Smooth muscle cell (in vitro differentiated cells): ENCODE results near the gene SCUBE1. TPM values are rescaled to one million over a fixed set of nuclear protein-coding genes. Genes with fewer than 3 reads are reported as not detected.

Experiments
- DNase-seq: peaks from one replicate; lab custom pipeline; 2025; ENCODE audit not compliant: unreplicated experiment; lab: John Stamatoyannopoulos, UW
- H2AFZ ChIP-seq: fragments of 200-600 bp; sonication (generic); 2 replicates; pipeline ENCODE4 v1.6.0; 2016; ENCODE audit warnings: antibody characterized with exemption, low read depth, mild to moderate bottlenecking
- H3F3A ChIP-seq: fragments of 200-600 bp; sonication (generic); 2 replicates; pipeline ENCODE4 v1.6.0; 2017; ENCODE audit warnings: antibody characterized with exemption, low read depth
- H3K27ac ChIP-seq: fragments of 200-600 bp; sonication (generic); 2 replicates; pipeline ENCODE4 v1.5.1; 2016; ENCODE audit warnings: low read depth, mild to moderate bottlenecking
- H3K27me3 ChIP-seq: fragments of 200-600 bp; sonication (generic); 2 replicates; pipeline ENCODE4 v1.6.1; 2016; ENCODE audit warnings: low read depth, mild to moderate bottlenecking
- H3K36me3 ChIP-seq: fragments of 200-600 bp; sonication (generic); 2 replicates; pipeline ENCODE4 v1.5.1; 2016; ENCODE audit warnings: low read depth
- H3K4me1 ChIP-seq: fragments of 200-600 bp; sonication (generic); 2 replicates; pipeline ENCODE4 v1.5.1; 2016; ENCODE audit warnings: low read depth
- H3K4me2 ChIP-seq: fragments of 200-600 bp; sonication (generic); 2 replicates; pipeline ENCODE4 v1.6.0; 2016; ENCODE audit warnings: mild to moderate bottlenecking
- H3K4me3 ChIP-seq: fragments of 200-600 bp; sonication (generic); 2 replicates; pipeline ENCODE4 v1.5.1; 2016; ENCODE audit warnings: mild to moderate bottlenecking
- H3K79me2 ChIP-seq: fragments of 200-600 bp; sonication (generic); 2 replicates; pipeline ENCODE4 v1.6.0; 2016; ENCODE audit warnings: low read depth, mild to moderate bottlenecking
- H3K9ac ChIP-seq: fragments of 200-600 bp; sonication (generic); 2 replicates; pipeline ENCODE4 v1.6.0; 2016; ENCODE audit warnings: low read depth
- H3K9me3 ChIP-seq: fragments of 200-600 bp; sonication (generic); replicated peaks from 2 replicates; pipeline ENCODE4 v1.5.1; 2016; ENCODE audit warnings: low read depth
- H4K20me1 ChIP-seq: fragments of 200-600 bp; sonication (generic); 2 replicates; pipeline ENCODE4 v1.6.0; 2016; ENCODE audit warnings: low read depth
- CTCF ChIP-seq: fragments of 200-600 bp; sonication (generic); IDR thresholded peaks from 2 replicates; pipeline ENCODE4 v1.5.1; 2017; ENCODE audit warnings: borderline replicate concordance, mild to moderate bottlenecking, antibody characterized with exemption; ENCODE audit not compliant: insufficient read depth, poor library complexity, severe bottlenecking
- WGBS: methylation state at CpG from one replicate; pipeline ENCODE4 v1.1.7; 2016; ENCODE audit warnings: low lambda C conversion rate; 5-methylcytosine and 5-hydroxymethylcytosine counted together
- polyA plus RNA-seq: library from polyadenylated mRNA; unstranded; fragments of >200 nt; fragmentation: Nextera tagmentation; extraction: Ambion mirVana; gene quantifications from 2 replicates; pipeline ENCODE4 v1.2.1, GENCODE V29; 2016
- total RNA-seq: library from RNA; depleted of rRNA; stranded (reverse); fragments of >200 nt; gene quantifications from 2 replicates; pipeline ENCODE4 v1.2.3, GENCODE V29; 2014

SCUBE1 gene
- total and polyA plus RNA-seq, 2 experiments from 2014 or later = 13.4 to 16.3 TPM

DNA sequence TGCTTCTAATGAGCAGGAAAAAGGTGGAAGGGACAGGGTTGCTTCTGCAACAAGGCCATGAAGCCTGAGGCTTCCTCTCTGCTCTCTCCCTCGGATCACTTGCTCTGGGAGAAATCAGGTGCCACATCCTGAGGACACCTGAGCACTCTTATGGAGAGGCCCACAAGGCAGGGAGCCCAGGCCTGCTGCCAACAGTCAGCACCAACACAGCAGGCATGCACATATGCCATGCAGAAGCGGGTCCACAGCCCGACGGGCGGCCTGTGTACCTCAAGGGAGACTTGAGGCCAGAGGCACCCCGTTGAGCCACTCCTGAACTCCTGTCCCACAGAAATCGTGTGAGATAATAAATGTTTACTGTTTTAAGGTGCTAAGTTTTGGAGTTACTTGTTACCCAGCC lies 165.7 kb downstream of the SCUBE1 start:
- no peaks in the 10 kb centered on the region for H3K36me3 ChIP-seq
- H3K9me3 ChIP-seq = no peaks in the 10 kb centered on the region
- no peaks in the 10 kb centered on the region for H3F3A ChIP-seq
- no peak overlapping the region for H3K4me3 ChIP-seq
- H3K4me1 ChIP-seq = no peaks in the 10 kb centered on the region
- no peak overlapping the region for H3K9ac ChIP-seq
- H2AFZ ChIP-seq = no peak overlapping the region
- no peak for TF ChIP-seq CTCF
- no peak for DNase-seq
- H3K4me2 ChIP-seq = no peak overlapping the region
- no peak overlapping the region for H3K27ac ChIP-seq
- no peaks in the 10 kb centered on the region for H4K20me1 ChIP-seq
- no peaks in the 10 kb centered on the region for H3K79me2 ChIP-seq
- H3K27me3 ChIP-seq = no peaks in the 10 kb centered on the region
- 96% methylated on average over 7 of the region's 7 CpGs for WGBS

GRCh38 chr22:43176090-43176489 lies 167.1 kb downstream of the SCUBE1 start:
- no peaks in the 10 kb centered on the region for H3F3A ChIP-seq
- H3K27ac ChIP-seq = no peak overlapping the region
- H3K4me1 ChIP-seq = no peaks in the 10 kb centered on the region
- no peak overlapping the region for H2AFZ ChIP-seq
- no peaks in the 10 kb centered on the region for H3K9me3 ChIP-seq
- WGBS = 99% methylated on average over 15 of the region's 15 CpGs
- TF ChIP-seq CTCF = no peak
- H3K36me3 ChIP-seq = no peaks in the 10 kb centered on the region
- DNase-seq = no peak
- H3K4me3 ChIP-seq = no peak overlapping the region
- no peaks in the 10 kb centered on the region for H4K20me1 ChIP-seq
- no peak overlapping the region for H3K9ac ChIP-seq
- H3K4me2 ChIP-seq = no peak overlapping the region
- no peaks in the 10 kb centered on the region for H3K79me2 ChIP-seq
- H3K27me3 ChIP-seq = no peaks in the 10 kb centered on the region

DNA sequence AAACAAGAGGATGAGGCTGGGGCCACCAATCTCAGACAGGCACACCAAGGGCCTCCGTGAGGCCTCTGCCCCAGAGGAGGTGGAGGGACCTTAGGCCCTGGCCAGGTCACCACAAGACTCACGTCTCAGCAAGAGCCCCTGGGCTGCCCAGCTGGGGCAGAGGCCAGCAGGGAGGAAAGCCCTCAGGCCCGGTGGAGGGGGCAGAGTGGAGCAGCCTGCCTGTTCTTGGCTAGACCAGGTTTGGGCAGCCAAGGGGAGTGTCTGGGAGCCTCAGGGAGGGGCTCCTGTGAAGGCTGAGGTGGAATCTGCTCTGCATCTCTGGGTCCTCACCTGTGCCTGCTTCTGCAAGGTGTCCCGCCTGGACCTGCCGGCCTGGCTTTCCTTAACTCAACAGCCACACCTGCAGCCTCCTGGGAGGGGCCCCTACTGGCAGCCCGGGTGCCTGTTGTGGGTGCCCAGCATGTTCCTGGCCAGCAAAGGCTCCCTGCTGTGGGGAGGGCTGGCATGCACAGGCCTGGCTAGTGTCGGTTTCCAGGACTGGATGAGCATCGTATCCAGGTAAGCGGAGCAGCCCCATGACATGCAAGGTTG lies 168.1 kb downstream of the SCUBE1 start:
- no peak for DNase-seq
- Histone ChIP-seq H3K27me3 (no peaks in the 10 kb centered on the region), H3K9me3 (no peaks in the 10 kb centered on the region), H3K4me2 (no peak overlapping the region), H3K79me2 (no peaks in the 10 kb centered on the region), H3F3A (no peaks in the 10 kb centered on the region), H3K4me3 (no peak overlapping the region), H3K36me3 (no peaks in the 10 kb centered on the region), H2AFZ (no peak overlapping the region), H3K9ac (no peak overlapping the region), H3K27ac (no peak overlapping the region), H3K4me1 (no peaks in the 10 kb centered on the region), H4K20me1 (no peaks in the 10 kb centered on the region)
- WGBS = 93% methylated on average over 9 of the region's 9 CpGs
- no peak for TF ChIP-seq CTCF
